Measurements from ENCODE around the gene CD68.

CD68 gene

GRCh38 chr17:7559320-7560171 lies 19.9 kb upstream of the CD68 start:
- no peak for DNase-seq

GRCh38 chr17:7560172-7561027 lies 19.0 kb upstream of the CD68 start:
- peak; percentile 53 for DNase-seq

DNA sequence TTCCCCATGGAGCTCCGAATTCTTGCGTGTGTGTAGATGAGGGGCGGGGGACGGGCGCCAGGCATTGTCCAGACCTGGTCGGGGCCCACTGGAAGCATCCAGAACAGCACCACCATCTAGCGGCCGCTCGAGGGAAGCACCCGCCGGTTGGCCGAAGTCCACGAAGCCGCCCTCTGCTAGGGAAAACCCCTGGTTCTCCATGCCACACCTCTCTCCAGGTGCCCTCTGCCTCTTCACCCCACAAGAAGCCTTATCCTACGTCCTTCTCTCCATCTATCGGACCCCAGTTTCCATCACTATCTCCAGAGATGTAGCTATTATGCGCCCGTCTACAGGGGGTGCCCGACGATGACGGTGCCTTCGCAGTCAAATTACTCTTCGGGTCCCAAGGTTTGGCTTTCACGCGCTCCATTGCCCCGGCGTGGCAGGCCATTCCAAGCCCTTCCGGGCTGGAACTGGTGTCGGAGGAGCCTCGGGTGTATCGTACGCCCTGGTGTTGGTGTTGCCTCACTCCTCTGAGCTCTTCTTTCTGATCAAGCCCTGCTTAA lies 18.3 kb upstream of the CD68 start:
- DNase-seq, result peak; percentile 81

DNA sequence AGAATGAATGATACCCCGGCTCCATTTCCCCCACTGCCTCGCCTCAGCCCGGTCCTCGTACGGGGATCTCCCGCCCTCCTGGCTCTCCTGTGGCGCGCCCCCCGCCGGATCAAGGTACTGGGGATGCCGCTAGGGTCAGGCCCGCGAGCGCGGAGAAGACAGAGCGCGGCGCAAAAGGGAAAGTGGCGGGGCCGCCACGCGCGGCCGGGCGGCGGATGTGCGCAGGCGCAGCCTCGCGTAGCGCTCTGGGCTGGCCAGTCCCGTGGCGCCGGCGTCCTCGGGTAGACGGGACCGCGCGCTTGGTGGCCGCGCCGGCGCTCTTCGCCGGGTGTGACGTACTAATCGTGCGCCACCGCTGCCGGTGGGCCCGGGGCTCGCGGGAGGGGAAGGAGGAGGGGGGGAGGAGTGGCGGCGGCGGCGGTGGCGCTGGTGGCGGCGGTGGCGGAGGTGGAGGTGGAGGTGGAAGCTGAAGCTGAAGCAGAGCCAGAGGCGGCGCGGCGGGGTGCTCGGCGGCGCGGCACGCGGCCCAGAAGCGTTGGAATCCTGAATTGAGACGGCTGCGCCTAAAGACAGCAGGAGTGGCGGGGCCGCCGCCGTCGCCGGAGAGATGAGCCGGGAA lies 17.7 kb upstream of the CD68 start, which contains the start of gene SENP3:
TSS of gene SENP3 (plus strand) at position 331 of the 619 bp plus-strand sequence. CDS start 1,158 bp downstream, outside the sequence.
- DNase-seq, result peak; percentile 91

- no peak for DNase-seq
These were observed 17.2 kb upstream of the CD68 start for GRCh38 chr17:7562208-7562605.

GRCh38 chr17:7563115-7563869 lies 16.1 kb upstream of the CD68 start:
- no peak for DNase-seq

DNA sequence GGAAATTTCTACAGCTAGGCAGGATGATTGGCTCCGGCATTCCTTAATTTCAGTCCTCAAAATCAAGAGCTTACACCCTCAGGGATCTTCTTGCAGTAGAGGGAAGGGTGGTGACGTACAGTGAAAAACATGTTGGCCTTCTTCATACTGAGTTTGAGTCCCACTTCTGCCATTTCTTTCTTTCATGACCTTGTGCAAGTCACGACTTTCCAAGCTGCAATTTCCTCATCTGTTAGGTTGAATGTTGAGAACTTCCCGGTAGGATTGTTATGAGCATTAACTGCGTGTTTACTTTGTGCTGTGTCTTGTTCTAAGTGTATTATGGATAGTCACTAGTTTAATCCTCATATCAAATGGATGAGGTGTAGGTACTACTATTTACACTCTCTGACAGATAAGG lies 9.9 kb upstream of the CD68 start:
- DNase-seq, result no peak

- DNase-seq, result no peak
These were observed 9.1 kb upstream of the CD68 start for GRCh38 chr17:7570351-7570750.

DNA sequence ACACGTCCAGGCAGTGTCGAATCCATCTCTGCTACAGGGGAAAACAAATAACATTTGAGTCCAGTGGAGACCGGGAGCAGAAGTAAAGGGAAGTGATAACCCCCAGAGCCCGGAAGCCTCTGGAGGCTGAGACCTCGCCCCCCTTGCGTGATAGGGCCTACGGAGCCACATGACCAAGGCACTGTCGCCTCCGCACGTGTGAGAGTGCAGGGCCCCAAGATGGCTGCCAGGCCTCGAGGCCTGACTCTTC lies 7.2 kb upstream of the CD68 start:
- no peak for DNase-seq

DNA sequence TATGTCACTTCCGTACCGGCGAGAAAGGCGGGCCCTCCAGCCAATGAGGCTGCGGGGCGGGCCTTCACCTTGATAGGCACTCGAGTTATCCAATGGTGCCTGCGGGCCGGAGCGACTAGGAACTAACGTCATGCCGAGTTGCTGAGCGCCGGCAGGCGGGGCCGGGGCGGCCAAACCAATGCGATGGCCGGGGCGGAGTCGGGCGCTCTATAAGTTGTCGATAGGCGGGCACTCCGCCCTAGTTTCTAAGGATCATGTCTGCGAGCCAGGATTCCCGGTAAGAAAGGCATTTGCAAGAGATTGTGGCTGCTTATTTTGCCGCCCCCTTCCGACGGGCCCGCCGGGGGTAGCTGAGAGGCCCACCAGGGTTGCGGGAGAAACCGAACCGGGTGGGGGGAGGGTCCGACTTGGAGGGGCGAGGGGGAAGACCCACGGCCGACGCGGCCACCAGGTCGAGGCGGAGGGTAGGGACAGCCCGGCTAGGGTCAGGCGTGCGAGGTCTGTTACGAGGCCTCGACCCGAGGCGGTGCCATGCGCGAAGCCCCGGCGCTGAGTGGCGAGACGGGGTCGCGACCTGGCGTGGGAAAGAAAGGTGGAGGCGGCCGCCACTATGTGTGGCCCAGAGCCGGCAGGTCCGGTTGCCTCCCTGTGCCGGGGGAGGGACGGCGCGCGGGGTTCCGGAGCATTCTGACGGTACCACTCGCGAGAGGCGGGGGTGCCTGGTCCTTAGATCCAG lies 6.7 kb upstream of the CD68 start:
- DNase-seq, result peak; percentile 100

DNA sequence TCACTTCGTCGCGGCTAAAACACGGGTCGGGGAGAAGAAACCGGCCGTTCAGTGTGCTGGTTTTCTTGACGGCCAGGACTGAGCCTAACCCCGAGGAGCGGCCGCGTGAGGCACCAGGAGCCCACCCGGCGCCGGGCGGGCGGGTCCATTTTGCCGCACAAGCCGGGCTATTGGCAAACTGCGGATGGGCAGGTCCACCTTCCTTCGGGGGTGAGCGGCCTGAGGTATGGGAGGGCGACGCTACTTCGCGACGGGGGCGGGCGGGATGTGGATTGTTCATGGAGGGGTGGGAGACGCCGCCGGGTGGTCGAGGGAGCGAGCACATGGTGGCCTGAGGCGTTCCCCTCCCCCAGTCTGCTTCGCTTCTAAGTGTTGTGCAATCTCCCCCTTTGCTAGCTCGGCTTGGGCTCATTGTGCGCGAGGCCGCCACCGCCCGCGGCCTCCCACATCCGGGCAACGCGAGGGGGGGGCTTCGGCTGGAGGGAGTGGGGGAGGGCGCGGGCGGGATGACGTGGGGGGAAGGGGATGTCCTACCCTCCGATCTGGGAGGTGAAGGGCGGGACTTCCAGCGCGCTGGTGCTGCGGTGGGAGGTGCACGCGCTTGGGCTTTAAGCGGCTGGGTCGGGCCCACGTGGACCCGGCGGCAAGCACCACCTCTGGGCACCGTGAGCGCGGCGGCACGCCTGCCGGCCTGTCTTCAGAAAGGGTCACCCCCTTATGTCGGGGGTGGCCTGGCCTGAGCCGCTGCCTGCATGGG lies 5.9 kb upstream of the CD68 start:
- peak; percentile 94 for DNase-seq

DNA sequence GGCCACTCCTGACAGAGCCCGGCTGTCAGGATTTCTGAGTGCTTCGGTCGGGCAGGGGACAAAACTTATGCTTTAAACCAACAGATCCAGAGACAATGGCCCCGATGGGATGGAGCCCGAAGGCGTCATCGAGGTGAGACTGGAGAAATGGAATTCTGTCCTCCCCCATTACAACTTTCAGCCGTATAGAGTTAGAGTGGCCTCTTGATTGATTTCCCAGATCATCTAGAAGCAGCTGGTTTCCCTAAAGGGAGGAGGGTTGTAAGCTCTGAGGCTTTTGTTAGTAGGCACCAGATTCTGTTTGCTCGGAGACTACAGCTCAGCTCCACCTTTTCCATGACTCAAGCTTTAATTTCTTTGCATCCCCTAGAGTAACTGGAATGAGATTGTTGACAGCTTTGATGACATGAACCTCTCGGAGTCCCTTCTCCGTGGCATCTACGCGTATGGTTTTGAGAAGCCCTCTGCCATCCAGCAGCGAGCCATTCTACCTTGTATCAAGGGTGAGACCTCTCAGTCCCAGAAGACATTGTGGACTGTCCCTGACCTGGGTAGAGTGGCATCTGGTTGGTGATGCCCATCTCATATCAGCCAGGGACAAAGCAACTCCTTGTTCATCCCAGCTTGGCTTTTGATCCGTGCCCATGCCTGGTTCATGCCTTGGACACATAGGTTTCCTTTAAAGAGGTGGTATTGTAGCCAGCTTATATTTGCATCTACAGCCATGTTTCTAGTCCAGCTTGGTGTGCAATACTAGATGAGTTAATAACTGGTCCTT lies 5.1 kb upstream of the CD68 start:
- no peak for DNase-seq

- DNase-seq, result no peak
These were observed 4.0 kb upstream of the CD68 start for GRCh38 chr17:7575481-7575883.

- no peak for DNase-seq
These were observed 3.5 kb upstream of the CD68 start for GRCh38 chr17:7575959-7576358.

DNA sequence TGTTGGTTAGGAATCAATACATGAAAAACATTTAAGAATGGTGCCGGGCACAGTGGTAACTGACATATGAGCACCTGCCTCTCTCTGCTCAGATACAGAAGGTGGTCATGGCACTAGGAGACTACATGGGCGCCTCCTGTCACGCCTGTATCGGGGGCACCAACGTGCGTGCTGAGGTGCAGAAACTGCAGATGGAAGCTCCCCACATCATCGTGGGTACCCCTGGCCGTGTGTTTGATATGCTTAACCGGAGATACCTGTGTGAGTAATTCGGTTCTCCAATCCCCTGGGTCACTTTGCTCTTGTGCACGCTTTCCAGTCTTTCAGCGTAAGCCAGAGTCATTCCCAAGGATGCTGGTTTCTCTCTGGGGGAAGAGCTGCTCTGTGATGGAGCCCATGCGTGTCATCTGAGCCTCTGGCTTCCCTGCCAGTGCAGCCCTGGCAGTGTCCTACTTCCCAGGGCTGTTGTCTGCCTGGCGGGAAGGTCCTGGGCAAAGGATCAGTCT lies 3.0 kb upstream of the CD68 start:
- DNase-seq, result no peak

GRCh38 chr17:7577327-7578199 lies 1.9 kb upstream of the CD68 start:
- DNase-seq, result no peak

- DNase-seq, result no peak
These were observed 581 bp downstream of the CD68 start for GRCh38 chr17:7579834-7580603.

Measured in fibroblast of skin of abdomen (primary cell).